ENCODE results near the gene CLSTN2.

Gene CLSTN2

DNA sequence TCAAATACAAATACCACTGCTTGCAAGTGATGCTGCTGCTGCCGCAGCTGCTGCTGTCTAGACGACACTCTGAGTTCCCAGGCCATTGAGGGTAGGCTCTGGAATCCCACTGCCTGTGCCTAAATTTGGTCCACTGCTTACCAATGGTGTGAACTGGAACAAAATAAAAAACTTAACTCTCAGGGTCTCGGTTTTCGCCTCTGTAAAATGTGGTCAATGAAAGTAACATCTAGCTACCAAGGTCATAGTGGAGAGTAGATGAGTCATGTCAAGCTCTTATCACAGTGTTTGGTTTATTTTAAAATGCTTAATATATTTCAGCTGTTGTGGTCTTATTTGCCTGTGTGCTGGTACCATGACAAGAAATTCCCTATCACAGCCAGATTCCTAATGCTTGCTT is 299.3 kb downstream of the CLSTN2 start:
- Histone ChIP-seq H3K4me3 (no peak overlapping the region), H3K4me1 (peaks cover 0 to 4% (median 0%) of the 10 kb centered on the region in 4 donors), H3K27ac (no peak overlapping the region), H3K9me3 (peaks cover 0 to 10% (median 0%) of the 10 kb centered on the region in 3 donors), H3K27me3 (no peaks in the 10 kb centered on the region), H3K36me3 (no peaks in the 10 kb centered on the region)
- DNase-seq: no peak
- intact Hi-C loops (cut with DNase I; ENCODE audit: low total_unique reads): no loop called here
- no peak for TF ChIP-seq CTCF (IDR thresholded peaks at IDR 0.05)

DNA sequence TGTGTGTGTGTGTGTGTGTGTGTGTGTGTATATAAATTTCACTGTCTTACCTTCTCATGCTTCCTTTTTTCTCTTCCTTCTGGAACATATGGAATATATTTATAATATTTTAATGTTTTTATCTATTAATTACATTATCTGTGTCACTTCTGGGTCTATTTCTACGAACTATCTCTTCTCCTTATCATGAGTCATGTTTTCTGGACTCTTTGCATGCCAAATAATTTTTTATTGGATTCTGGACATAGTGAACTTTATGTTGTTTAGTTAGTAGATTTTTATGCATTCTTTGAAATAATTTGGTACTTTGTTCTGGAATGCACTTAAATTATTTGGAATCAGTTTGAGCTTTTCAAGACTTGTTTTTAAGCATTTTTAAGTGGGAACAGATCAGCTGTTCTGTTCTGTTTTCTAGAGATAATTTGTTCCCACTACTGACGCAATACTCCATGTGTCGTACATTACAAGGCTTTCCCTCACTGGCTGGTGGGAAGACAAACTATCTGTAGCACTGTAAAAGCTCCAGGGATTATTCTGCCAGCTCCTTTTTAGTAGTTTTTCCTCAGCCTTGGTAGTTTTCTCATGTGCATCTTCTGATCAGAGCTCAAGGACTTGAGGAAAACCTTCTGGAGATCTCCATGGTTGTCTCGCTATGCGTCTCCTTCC is 302.0 kb downstream of the CLSTN2 start:
- H3K4me3 ChIP-seq: no peak overlapping the region
- no peak for DNase-seq
- intact Hi-C loops (cut with DNase I; ENCODE audit: low total_unique reads): no loop called here
- H3K9me3 ChIP-seq: peaks cover 0 to 10% (median 0%) of the 10 kb centered on the region in 3 donors
- H3K4me1 ChIP-seq: peaks cover 0 to 4% (median 0%) of the 10 kb centered on the region in 4 donors
- H3K27ac ChIP-seq: no peak overlapping the region
- H3K36me3 ChIP-seq: no peaks in the 10 kb centered on the region
- no peak for TF ChIP-seq CTCF (IDR thresholded peaks at IDR 0.05)
- no peaks in the 10 kb centered on the region for H3K27me3 ChIP-seq

DNA sequence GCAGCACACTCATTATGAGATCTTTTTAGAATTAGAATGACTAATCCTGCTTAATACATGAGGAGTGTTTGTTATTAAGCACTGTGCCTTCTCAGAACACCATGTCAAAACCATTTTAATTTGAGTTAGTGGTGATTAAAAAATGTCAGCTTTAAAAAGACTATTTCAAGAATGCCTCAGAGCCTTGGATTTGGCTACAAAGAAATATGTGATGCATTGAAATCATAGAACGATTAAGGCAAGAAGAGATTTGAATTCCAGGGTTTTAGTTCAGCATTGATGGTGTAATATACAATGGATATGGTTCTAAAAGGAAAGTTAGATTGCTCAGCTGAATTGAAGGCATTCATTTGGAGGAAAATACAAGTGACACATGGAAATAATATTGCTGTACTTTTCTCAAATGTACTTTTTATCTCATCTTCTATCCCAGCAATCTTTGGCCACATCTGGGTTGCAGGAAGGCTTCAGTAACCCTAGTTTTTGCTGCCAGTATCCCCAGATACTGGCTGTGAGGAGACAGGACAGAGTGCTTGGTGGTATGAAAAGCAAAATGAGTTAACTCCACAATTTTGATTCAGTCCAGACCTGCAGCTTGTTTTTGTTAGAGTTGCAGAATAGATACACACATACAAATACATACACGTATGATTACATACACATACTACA is 303.8 kb downstream of the CLSTN2 start:
- Histone ChIP-seq H3K27ac (no peak overlapping the region), H3K4me1 (peaks cover 0 to 17% (median 8%) of the 10 kb centered on the region in 4 donors), H3K27me3 (no peaks in the 10 kb centered on the region), H3K9me3 (peaks cover 0 to 10% (median 0%) of the 10 kb centered on the region in 3 donors), H3K4me3 (no peak overlapping the region), H3K36me3 (no peaks in the 10 kb centered on the region)
- intact Hi-C loops (cut with DNase I; ENCODE audit: low total_unique reads): no loop called here
- no peak for DNase-seq
- TF ChIP-seq CTCF (IDR thresholded peaks at IDR 0.05): no peak

DNA sequence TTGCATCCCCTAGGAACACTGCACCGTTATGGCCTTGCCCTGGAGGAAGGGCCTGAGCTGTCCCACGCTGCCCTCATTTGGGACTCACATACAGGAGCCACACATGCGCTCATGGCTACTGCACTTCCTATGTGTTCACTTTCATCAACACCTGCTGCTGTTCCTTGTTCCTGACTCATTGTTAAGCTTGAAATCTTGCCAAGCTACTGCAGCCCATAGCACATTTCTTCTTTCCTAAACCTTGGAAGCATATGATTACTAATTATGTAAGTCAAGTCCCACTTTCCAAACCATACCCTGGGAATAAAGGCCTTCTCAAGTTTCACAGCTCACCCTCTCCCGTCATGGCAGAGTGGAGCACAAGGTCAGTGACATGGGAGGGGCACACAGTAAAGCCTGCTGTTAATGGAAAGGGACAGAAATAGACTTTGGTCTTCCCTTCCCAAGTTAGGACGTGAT is 307.9 kb downstream of the CLSTN2 start:
- no peak overlapping the region for H3K4me3 ChIP-seq
- TF ChIP-seq CTCF (IDR thresholded peaks at IDR 0.05): no peak
- no peaks in the 10 kb centered on the region for H3K27me3 ChIP-seq
- peaks cover 0 to 38% (median 17%) of the 10 kb centered on the region in 4 donors for H3K4me1 ChIP-seq
- H3K27ac ChIP-seq: no peak overlapping the region
- H3K36me3 ChIP-seq: no peaks in the 10 kb centered on the region
- intact Hi-C loops (cut with DNase I; ENCODE audit: low total_unique reads): no loop called here
- no peak for DNase-seq
- no peaks in the 10 kb centered on the region for H3K9me3 ChIP-seq

- H3K4me3 ChIP-seq: no peak overlapping the region
- intact Hi-C loops (cut with DNase I; ENCODE audit: low total_unique reads): no loop called here
- DNase-seq: no peak
- no peaks in the 10 kb centered on the region for H3K27me3 ChIP-seq
- H3K4me1 ChIP-seq: peaks cover 0 to 38% (median 17%) of the 10 kb centered on the region in 4 donors
- TF ChIP-seq CTCF (IDR thresholded peaks at IDR 0.05): no peak
- no peak overlapping the region for H3K27ac ChIP-seq
- H3K9me3 ChIP-seq: no peaks in the 10 kb centered on the region
- no peaks in the 10 kb centered on the region for H3K36me3 ChIP-seq
Observed at GRCh38 chr3:140243575-140243974, 308.6 kb downstream of the CLSTN2 start.

Data from tibial artery (tissue), 4 donors.